Neural cell (in vitro differentiated cells): Measurements from ENCODE around the gene OSBPL8. TPM values are rescaled to one million over a fixed set of nuclear protein-coding genes. Genes with fewer than 3 reads are reported as not detected.

Experiments used
- H2AFZ ChIP-seq: fragments of 200-600, 300-800 bp; sonication (generic), shearing (Covaris generic); 2 replicates; pipeline ENCODE4 v1.6.0; 2014; ENCODE audit warnings: low read depth, mild to moderate bottlenecking, antibody characterized with exemption, low read length, moderate library complexity
- H3F3A ChIP-seq: fragments of 200-600 bp; shearing (Covaris generic); 2 replicates; pipeline ENCODE4 v1.6.1; 2016; ENCODE audit warnings: mild to moderate bottlenecking, moderate library complexity, mixed read lengths, antibody characterized with exemption, low read length; ENCODE audit not compliant: insufficient read depth, poor library complexity, severe bottlenecking
- H3K27ac ChIP-seq: fragments of 200-600, 300-800 bp; sonication (generic), shearing (Covaris generic); 2 replicates; pipeline ENCODE4 v1.5.1; 2014; ENCODE audit warnings: mild to moderate bottlenecking, low read length, moderate library complexity
- H3K27me3 ChIP-seq: fragments of 300-800, 200-600 bp; sonication (generic), shearing (Covaris generic); 2 replicates; pipeline ENCODE4 v1.6.0; 2014; ENCODE audit warnings: mild to moderate bottlenecking, low read depth, low read length, moderate library complexity; ENCODE audit not compliant: insufficient read depth
- H3K36me3 ChIP-seq: fragments of 300-800, 200-600 bp; sonication (generic), shearing (Covaris generic); 2 replicates; pipeline ENCODE4 v1.5.1; 2014; ENCODE audit warnings: mild to moderate bottlenecking, antibody characterized with exemption, low read length, moderate library complexity; ENCODE audit not compliant: insufficient read depth
- H3K4me2 ChIP-seq: fragments of 300-800, 200-600 bp; sonication (generic), shearing (Covaris generic); 2 replicates; pipeline ENCODE4 v1.6.0; 2014; ENCODE audit warnings: mild to moderate bottlenecking, low read length
- H3K4me3 ChIP-seq: fragments of 300-800, 200-600 bp; sonication (generic), shearing (Covaris generic); 2 replicates; pipeline ENCODE4 v1.5.1; 2014; ENCODE audit warnings: mild to moderate bottlenecking, low read length, moderate library complexity
- H3K79me2 ChIP-seq: fragments of 200-600 bp; shearing (Covaris generic); replicated peaks from 2 replicates; pipeline ENCODE4 v1.6.0; 2014; ENCODE audit warnings: mild to moderate bottlenecking, low read length, moderate library complexity; ENCODE audit not compliant: insufficient read depth
- H3K9ac ChIP-seq: fragments of 300-800, 200-600 bp; sonication (generic), shearing (Covaris generic); 2 replicates; pipeline ENCODE4 v1.6.1; 2016; ENCODE audit warnings: mild to moderate bottlenecking, low read length, mixed read lengths
- H3K9me2 ChIP-seq: fragments of 200-600 bp; shearing (Covaris generic); 2 replicates; pipeline ENCODE4 v1.6.1; 2016; ENCODE audit warnings: mild to moderate bottlenecking, low read length, mixed read lengths; ENCODE audit not compliant: insufficient read depth
- H3K9me3 ChIP-seq: fragments of 200-600, 300-800 bp; sonication (generic), shearing (Covaris generic); 2 replicates; pipeline ENCODE4 v1.6.1; 2016; ENCODE audit warnings: mild to moderate bottlenecking, mixed run types, low read length, moderate library complexity, mixed read lengths
- H4K20me1 ChIP-seq: fragments of 200-600 bp; shearing (Covaris generic); 2 replicates; pipeline ENCODE4 v1.6.1; 2016; ENCODE audit warnings: mild to moderate bottlenecking, mixed run types; ENCODE audit not compliant: insufficient read depth
- EP300 ChIP-seq: fragments of 450-650 bp; conservative IDR thresholded peaks from 2 replicates; pipeline ENCODE4 v1.6.1; 2014; ENCODE audit warnings: antibody characterized with exemption, mild to moderate bottlenecking, moderate library complexity; ENCODE audit not compliant: poor library complexity, severe bottlenecking
- EZH2 ChIP-seq: fragments of 200-600, 300-800 bp; shearing (Covaris generic), sonication (generic); IDR thresholded peaks from 2 replicates; pipeline ENCODE4 v1.6.1; 2014; ENCODE audit warnings: antibody characterized with exemption, low read length, borderline replicate concordance, mild to moderate bottlenecking; ENCODE audit not compliant: insufficient read depth, poor library complexity, severe bottlenecking
- MXI1 ChIP-seq: fragments of 450-650 bp; conservative IDR thresholded peaks from 2 replicates; pipeline ENCODE4 v1.6.1; 2014; ENCODE audit warnings: antibody characterized with exemption, mild to moderate bottlenecking; ENCODE audit not compliant: poor library complexity, severe bottlenecking
- POLR2AphosphoS5 ChIP-seq: IDR thresholded peaks from 2 replicates; pipeline ENCODE4 v1.6.1; 2012
- RAD21 ChIP-seq: fragments of 450-650 bp; conservative IDR thresholded peaks from 2 replicates; pipeline ENCODE4 v1.6.1; 2014; ENCODE audit warnings: antibody characterized with exemption, mild to moderate bottlenecking, moderate library complexity
- SMC3 ChIP-seq: fragments of 450-650 bp; conservative IDR thresholded peaks from 2 replicates; pipeline ENCODE4 v1.6.1; 2014; ENCODE audit warnings: antibody characterized with exemption, mild to moderate bottlenecking, moderate library complexity; ENCODE audit not compliant: poor library complexity
- TAF1 ChIP-seq: IDR thresholded peaks from 2 replicates; pipeline ENCODE4 v1.6.1; 2012; ENCODE audit warnings: low read depth
- polyA plus RNA-seq: library from polyadenylated mRNA; depleted of rRNA; stranded (reverse); fragments of >200 nt; gene quantifications from 2 replicates; pipeline ENCODE4 v1.2.3, GENCODE V29; 2014
- TF ChIP-seq, protein P1 (sequence below): IDR thresholded peaks from 2 replicates; pipeline ENCODE4 v1.6.1; 2012; ENCODE audit warnings: borderline replicate concordance
- TF ChIP-seq, protein P2 (sequence below): fragments of 450-650 bp; IDR thresholded peaks from 2 replicates; pipeline ENCODE4 v1.5.1; 2014; ENCODE audit warnings: antibody characterized with exemption, mild to moderate bottlenecking, moderate library complexity; ENCODE audit not compliant: poor library complexity, severe bottlenecking

Gene OSBPL8
- polyA plus RNA-seq, 1 donor from 2014 or later: 126 TPM

DNA sequence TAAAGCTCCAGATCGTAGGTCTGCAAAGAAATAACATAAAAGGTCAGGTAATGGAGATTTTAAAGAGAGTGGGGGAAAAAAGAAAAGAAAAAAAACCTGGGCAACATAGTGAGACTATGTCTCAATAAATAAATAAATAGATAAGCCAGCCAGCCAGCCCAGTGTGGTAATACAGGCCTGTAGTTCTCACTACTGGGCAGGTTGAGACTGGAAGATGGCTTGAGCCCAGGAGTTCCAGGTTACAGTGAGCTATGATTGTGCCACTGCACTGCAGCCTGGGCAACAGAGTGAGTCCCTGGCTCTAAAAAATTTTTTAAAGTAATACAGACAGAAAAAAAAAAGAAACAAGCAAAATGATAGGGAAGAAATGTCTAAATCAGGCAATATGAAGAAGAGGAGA lies 168.1 kb downstream of the OSBPL8 start:
- no peak overlapping the region for H3K27ac ChIP-seq
- no peak overlapping the region for H3K4me2 ChIP-seq
- H3K79me2 ChIP-seq: no peaks in the 10 kb centered on the region
- H3F3A ChIP-seq: peaks cover 3% of the 10 kb centered on the region
- peaks cover 12% of the 10 kb centered on the region for H3K36me3 ChIP-seq
- TF ChIP-seq EP300: no peak
- TF ChIP-seq, protein P1, sequence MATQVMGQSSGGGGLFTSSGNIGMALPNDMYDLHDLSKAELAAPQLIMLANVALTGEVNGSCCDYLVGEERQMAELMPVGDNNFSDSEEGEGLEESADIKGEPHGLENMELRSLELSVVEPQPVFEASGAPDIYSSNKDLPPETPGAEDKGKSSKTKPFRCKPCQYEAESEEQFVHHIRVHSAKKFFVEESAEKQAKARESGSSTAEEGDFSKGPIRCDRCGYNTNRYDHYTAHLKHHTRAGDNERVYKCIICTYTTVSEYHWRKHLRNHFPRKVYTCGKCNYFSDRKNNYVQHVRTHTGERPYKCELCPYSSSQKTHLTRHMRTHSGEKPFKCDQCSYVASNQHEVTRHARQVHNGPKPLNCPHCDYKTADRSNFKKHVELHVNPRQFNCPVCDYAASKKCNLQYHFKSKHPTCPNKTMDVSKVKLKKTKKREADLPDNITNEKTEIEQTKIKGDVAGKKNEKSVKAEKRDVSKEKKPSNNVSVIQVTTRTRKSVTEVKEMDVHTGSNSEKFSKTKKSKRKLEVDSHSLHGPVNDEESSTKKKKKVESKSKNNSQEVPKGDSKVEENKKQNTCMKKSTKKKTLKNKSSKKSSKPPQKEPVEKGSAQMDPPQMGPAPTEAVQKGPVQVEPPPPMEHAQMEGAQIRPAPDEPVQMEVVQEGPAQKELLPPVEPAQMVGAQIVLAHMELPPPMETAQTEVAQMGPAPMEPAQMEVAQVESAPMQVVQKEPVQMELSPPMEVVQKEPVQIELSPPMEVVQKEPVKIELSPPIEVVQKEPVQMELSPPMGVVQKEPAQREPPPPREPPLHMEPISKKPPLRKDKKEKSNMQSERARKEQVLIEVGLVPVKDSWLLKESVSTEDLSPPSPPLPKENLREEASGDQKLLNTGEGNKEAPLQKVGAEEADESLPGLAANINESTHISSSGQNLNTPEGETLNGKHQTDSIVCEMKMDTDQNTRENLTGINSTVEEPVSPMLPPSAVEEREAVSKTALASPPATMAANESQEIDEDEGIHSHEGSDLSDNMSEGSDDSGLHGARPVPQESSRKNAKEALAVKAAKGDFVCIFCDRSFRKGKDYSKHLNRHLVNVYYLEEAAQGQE: no peak
- H4K20me1 ChIP-seq: no peaks in the 10 kb centered on the region
- no peak overlapping the region for H3K4me3 ChIP-seq
- no peaks in the 10 kb centered on the region for H3K9me3 ChIP-seq
- no peak overlapping the region for H3K9ac ChIP-seq
- no peak overlapping the region for H2AFZ ChIP-seq
- H3K27me3 ChIP-seq: no peaks in the 10 kb centered on the region
- H3K9me2 ChIP-seq: no peaks in the 10 kb centered on the region

DNA sequence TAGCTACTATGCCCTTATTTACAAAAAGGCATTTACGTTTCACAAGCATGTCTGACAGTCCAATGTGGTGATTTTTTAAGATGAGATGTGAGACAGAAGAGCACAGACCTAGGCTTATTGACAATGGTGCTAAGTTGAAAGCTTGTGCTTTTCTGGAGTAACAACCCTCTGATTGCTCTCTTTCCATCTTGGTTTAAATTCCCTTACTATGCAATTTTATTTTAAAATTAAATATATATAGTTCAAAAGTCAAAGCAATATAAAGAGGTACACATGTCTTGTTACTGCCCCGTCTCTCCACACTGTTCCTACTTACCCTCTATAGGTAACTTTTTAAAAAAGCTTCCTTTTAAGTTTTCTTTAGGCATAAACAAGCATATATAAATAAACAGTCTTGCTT lies 172.0 kb downstream of the OSBPL8 start:
- H3K27ac ChIP-seq: no peak overlapping the region

More for the DNA sequence above, 172.0 kb downstream of the OSBPL8 start:
- Histone ChIP-seq H3K36me3 (peaks cover 6% of the 10 kb centered on the region), H4K20me1 (no peaks in the 10 kb centered on the region), H3F3A (no peaks in the 10 kb centered on the region), H3K9me2 (no peaks in the 10 kb centered on the region), H3K9ac (no peak overlapping the region), H2AFZ (no peak overlapping the region), H3K4me2 (no peak overlapping the region), H3K79me2 (no peaks in the 10 kb centered on the region), H3K9me3 (no peaks in the 10 kb centered on the region), H3K4me3 (no peak overlapping the region), H3K27me3 (no peaks in the 10 kb centered on the region)
- TF ChIP-seq EP300 (no peak), SMC3 (no peak), EZH2 (no peak), TAF1 (no peak), POLR2AphosphoS5 (no peak), MXI1 (no peak), RAD21 (no peak)
- TF ChIP-seq, protein P2, sequence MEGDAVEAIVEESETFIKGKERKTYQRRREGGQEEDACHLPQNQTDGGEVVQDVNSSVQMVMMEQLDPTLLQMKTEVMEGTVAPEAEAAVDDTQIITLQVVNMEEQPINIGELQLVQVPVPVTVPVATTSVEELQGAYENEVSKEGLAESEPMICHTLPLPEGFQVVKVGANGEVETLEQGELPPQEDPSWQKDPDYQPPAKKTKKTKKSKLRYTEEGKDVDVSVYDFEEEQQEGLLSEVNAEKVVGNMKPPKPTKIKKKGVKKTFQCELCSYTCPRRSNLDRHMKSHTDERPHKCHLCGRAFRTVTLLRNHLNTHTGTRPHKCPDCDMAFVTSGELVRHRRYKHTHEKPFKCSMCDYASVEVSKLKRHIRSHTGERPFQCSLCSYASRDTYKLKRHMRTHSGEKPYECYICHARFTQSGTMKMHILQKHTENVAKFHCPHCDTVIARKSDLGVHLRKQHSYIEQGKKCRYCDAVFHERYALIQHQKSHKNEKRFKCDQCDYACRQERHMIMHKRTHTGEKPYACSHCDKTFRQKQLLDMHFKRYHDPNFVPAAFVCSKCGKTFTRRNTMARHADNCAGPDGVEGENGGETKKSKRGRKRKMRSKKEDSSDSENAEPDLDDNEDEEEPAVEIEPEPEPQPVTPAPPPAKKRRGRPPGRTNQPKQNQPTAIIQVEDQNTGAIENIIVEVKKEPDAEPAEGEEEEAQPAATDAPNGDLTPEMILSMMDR: no peak
- TF ChIP-seq, protein P1: no peak
